Measurements from ENCODE around the gene SMTN.

SMTN gene

GRCh38 chr22:31135706-31136105, 54.6 kb downstream of the SMTN start:
- Histone ChIP-seq H3K4me1 (ENCODE audit: control insufficient read depth, insufficient read depth, low read length) (no peaks in the 10 kb centered on the region), H3K9ac (ENCODE audit: low read length) (no peak overlapping the region), H3K27me3 (ENCODE audit: control insufficient read depth, insufficient read depth, low read length) (no peaks in the 10 kb centered on the region), H3K27ac (ENCODE audit: low read depth, low read length) (no peak overlapping the region), H3K4me3 (ENCODE audit: low read length) (no peak overlapping the region), H3K36me3 (ENCODE audit: control insufficient read depth, insufficient read depth, low read length) (peaks cover 4% of the 10 kb centered on the region)

- Histone ChIP-seq H3K27ac (ENCODE audit: low read depth, low read length) (no peak overlapping the region), H3K27me3 (ENCODE audit: control insufficient read depth, insufficient read depth, low read length) (no peaks in the 10 kb centered on the region), H3K36me3 (ENCODE audit: control insufficient read depth, insufficient read depth, low read length) (peaks cover 4% of the 10 kb centered on the region), H3K4me1 (ENCODE audit: control insufficient read depth, insufficient read depth, low read length) (no peaks in the 10 kb centered on the region), H3K9ac (ENCODE audit: low read length) (no peak overlapping the region), H3K4me3 (ENCODE audit: low read length) (no peak overlapping the region)
These were observed 55.0 kb downstream of the SMTN start for GRCh38 chr22:31136155-31136554.

GRCh38 chr22:31136711-31137110, 55.6 kb downstream of the SMTN start:
- Histone ChIP-seq H3K27me3 (ENCODE audit: control insufficient read depth, insufficient read depth, low read length) (no peaks in the 10 kb centered on the region), H3K27ac (ENCODE audit: low read depth, low read length) (no peak overlapping the region), H3K4me1 (ENCODE audit: control insufficient read depth, insufficient read depth, low read length) (no peaks in the 10 kb centered on the region), H3K9ac (ENCODE audit: low read length) (no peak overlapping the region), H3K4me3 (ENCODE audit: low read length) (no peak overlapping the region), H3K36me3 (ENCODE audit: control insufficient read depth, insufficient read depth, low read length) (peaks cover 4% of the 10 kb centered on the region)

- H3K4me3 ChIP-seq (ENCODE audit: low read length) = no peak overlapping the region
- H3K9ac ChIP-seq (ENCODE audit: low read length) = no peak overlapping the region
- H3K27me3 ChIP-seq (ENCODE audit: control insufficient read depth, insufficient read depth, low read length) = no peaks in the 10 kb centered on the region
- no peak overlapping the region for H3K27ac ChIP-seq (ENCODE audit: low read depth, low read length)
- H3K4me1 ChIP-seq (ENCODE audit: control insufficient read depth, insufficient read depth, low read length) = no peaks in the 10 kb centered on the region
- H3K36me3 ChIP-seq (ENCODE audit: control insufficient read depth, insufficient read depth, low read length) = peaks cover 4% of the 10 kb centered on the region
These were observed 56.6 kb downstream of the SMTN start for GRCh38 chr22:31137721-31138120.

- Histone ChIP-seq H3K27ac (ENCODE audit: low read depth, low read length) (no peak overlapping the region), H3K4me1 (ENCODE audit: control insufficient read depth, insufficient read depth, low read length) (no peaks in the 10 kb centered on the region), H3K36me3 (ENCODE audit: control insufficient read depth, insufficient read depth, low read length) (peaks cover 4% of the 10 kb centered on the region), H3K27me3 (ENCODE audit: control insufficient read depth, insufficient read depth, low read length) (no peaks in the 10 kb centered on the region), H3K4me3 (ENCODE audit: low read length) (no peak overlapping the region), H3K9ac (ENCODE audit: low read length) (no peak overlapping the region)
These were observed 57.0 kb downstream of the SMTN start for GRCh38 chr22:31138126-31138525.

- Histone ChIP-seq H3K4me1 (ENCODE audit: control insufficient read depth, insufficient read depth, low read length) (no peaks in the 10 kb centered on the region), H3K27ac (ENCODE audit: low read depth, low read length) (no peak overlapping the region), H3K9ac (ENCODE audit: low read length) (no peak overlapping the region), H3K4me3 (ENCODE audit: low read length) (no peak overlapping the region), H3K36me3 (ENCODE audit: control insufficient read depth, insufficient read depth, low read length) (no peaks in the 10 kb centered on the region), H3K27me3 (ENCODE audit: control insufficient read depth, insufficient read depth, low read length) (no peaks in the 10 kb centered on the region)
These were observed 57.9 kb downstream of the SMTN start for GRCh38 chr22:31139066-31139465.

GRCh38 chr22:31139866-31140716, 59.0 kb downstream of the SMTN start, which contains the start of gene PLA2G3:
TSS of gene PLA2G3 (minus strand) at chr22:31140508. CDS start at chr22:31140354, 154 bp downstream.
- H3K9ac ChIP-seq (ENCODE audit: low read length) = no peak within 1 kb of the TSS

GRCh38 chr22:31140746-31141145, 59.6 kb downstream of the SMTN start:
- Histone ChIP-seq H3K4me3 (ENCODE audit: low read length) (no peak overlapping the region), H3K9ac (ENCODE audit: low read length) (no peak overlapping the region), H3K27me3 (ENCODE audit: control insufficient read depth, insufficient read depth, low read length) (no peaks in the 10 kb centered on the region), H3K4me1 (ENCODE audit: control insufficient read depth, insufficient read depth, low read length) (no peaks in the 10 kb centered on the region), H3K36me3 (ENCODE audit: control insufficient read depth, insufficient read depth, low read length) (no peaks in the 10 kb centered on the region), H3K27ac (ENCODE audit: low read depth, low read length) (no peak overlapping the region)

More at GRCh38 chr22:31139866-31140716, 59.0 kb downstream of the SMTN start, which contains the start of gene PLA2G3:
- Histone ChIP-seq H3K36me3 (ENCODE audit: control insufficient read depth, insufficient read depth, low read length) (no peaks in the 10 kb centered on the region), H3K4me1 (ENCODE audit: control insufficient read depth, insufficient read depth, low read length) (no peaks in the 10 kb centered on the region), H3K4me3 (ENCODE audit: low read length) (no peak within 1 kb of the TSS), H3K27ac (ENCODE audit: low read depth, low read length) (no peak within 1 kb of the TSS), H3K27me3 (ENCODE audit: control insufficient read depth, insufficient read depth, low read length) (no peaks in the 10 kb centered on the region)

- Histone ChIP-seq H3K27me3 (ENCODE audit: control insufficient read depth, insufficient read depth, low read length) (no peaks in the 10 kb centered on the region), H3K27ac (ENCODE audit: low read depth, low read length) (no peak overlapping the region), H3K9ac (ENCODE audit: low read length) (no peak overlapping the region), H3K36me3 (ENCODE audit: control insufficient read depth, insufficient read depth, low read length) (no peaks in the 10 kb centered on the region), H3K4me1 (ENCODE audit: control insufficient read depth, insufficient read depth, low read length) (no peaks in the 10 kb centered on the region), H3K4me3 (ENCODE audit: low read length) (no peak overlapping the region)
These were observed 60.4 kb downstream of the SMTN start for GRCh38 chr22:31141551-31141950.

- Histone ChIP-seq H3K27me3 (ENCODE audit: control insufficient read depth, insufficient read depth, low read length) (no peaks in the 10 kb centered on the region), H3K9ac (ENCODE audit: low read length) (no peak overlapping the region), H3K36me3 (ENCODE audit: control insufficient read depth, insufficient read depth, low read length) (no peaks in the 10 kb centered on the region), H3K4me1 (ENCODE audit: control insufficient read depth, insufficient read depth, low read length) (no peaks in the 10 kb centered on the region), H3K27ac (ENCODE audit: low read depth, low read length) (no peak overlapping the region), H3K4me3 (ENCODE audit: low read length) (no peak overlapping the region)
These were observed 61.2 kb downstream of the SMTN start for GRCh38 chr22:31142285-31142684.

GRCh38 chr22:31143038-31143437, 61.9 kb downstream of the SMTN start:
- no peak overlapping the region for H3K27ac ChIP-seq (ENCODE audit: low read depth, low read length)
- H3K4me3 ChIP-seq (ENCODE audit: low read length) = no peak overlapping the region
- no peaks in the 10 kb centered on the region for H3K4me1 ChIP-seq (ENCODE audit: control insufficient read depth, insufficient read depth, low read length)
- no peak overlapping the region for H3K9ac ChIP-seq (ENCODE audit: low read length)
- no peaks in the 10 kb centered on the region for H3K36me3 ChIP-seq (ENCODE audit: control insufficient read depth, insufficient read depth, low read length)
- H3K27me3 ChIP-seq (ENCODE audit: control insufficient read depth, insufficient read depth, low read length) = no peaks in the 10 kb centered on the region

- no peak overlapping the region for H3K4me3 ChIP-seq (ENCODE audit: low read length)
- no peak overlapping the region for H3K9ac ChIP-seq (ENCODE audit: low read length)
- H3K36me3 ChIP-seq (ENCODE audit: control insufficient read depth, insufficient read depth, low read length) = no peaks in the 10 kb centered on the region
- H3K4me1 ChIP-seq (ENCODE audit: control insufficient read depth, insufficient read depth, low read length) = no peaks in the 10 kb centered on the region
- H3K27me3 ChIP-seq (ENCODE audit: control insufficient read depth, insufficient read depth, low read length) = no peaks in the 10 kb centered on the region
- H3K27ac ChIP-seq (ENCODE audit: low read depth, low read length) = no peak overlapping the region
These were observed 62.4 kb downstream of the SMTN start for GRCh38 chr22:31143537-31143936.

GRCh38 chr22:31144223-31144622, 63.1 kb downstream of the SMTN start:
- Histone ChIP-seq H3K36me3 (ENCODE audit: control insufficient read depth, insufficient read depth, low read length) (no peaks in the 10 kb centered on the region), H3K4me3 (ENCODE audit: low read length) (no peak overlapping the region), H3K4me1 (ENCODE audit: control insufficient read depth, insufficient read depth, low read length) (peaks cover 4% of the 10 kb centered on the region), H3K27me3 (ENCODE audit: control insufficient read depth, insufficient read depth, low read length) (no peaks in the 10 kb centered on the region), H3K27ac (ENCODE audit: low read depth, low read length) (no peak overlapping the region), H3K9ac (ENCODE audit: low read length) (no peak overlapping the region)

Measured in rectal smooth muscle tissue (tissue), 1 donor.